T-helper 2 cell treated with Interferon-gamma antibody and Interleukin-4, amounts not matched to agents 5 μg/mL and 100 μg/mL, for 36 hours (primary cell): ENCODE data around the gene SHANK1.
A peak's percentile ranks its signal among the peaks of the same experiment; 100 is the strongest.

Experiments
- DNase-seq: peaks from one replicate; pipeline ENCODE4 v3.0.0; 2021; ENCODE audit warnings: low spot score
- H3K27ac Mint-ChIP-seq: one replicate; pipeline ENCODE4 v1.8.0; 2021; ENCODE audit warnings: mild to moderate bottlenecking, mixed read lengths
- H3K27me3 Mint-ChIP-seq: one replicate; pipeline ENCODE4 v1.8.0; 2021; ENCODE audit warnings: low read depth, mixed read lengths
- H3K36me3 Mint-ChIP-seq: one replicate; pipeline ENCODE4 v1.8.0; 2021; ENCODE audit warnings: low read depth, mixed read lengths
- H3K4me1 Mint-ChIP-seq: one replicate; pipeline ENCODE4 v1.8.0; 2021; ENCODE audit warnings: low read depth, mixed read lengths
- H3K4me3 Mint-ChIP-seq: one replicate; pipeline ENCODE4 v1.8.0; 2022; ENCODE audit warnings: mild to moderate bottlenecking, moderate library complexity, mixed read lengths
- H3K9me3 Mint-ChIP-seq: one replicate; pipeline ENCODE4 v1.8.0; 2021; ENCODE audit warnings: mixed read lengths

SHANK1 gene

GRCh38 chr19:50669302-50670101 lies 50.1 kb downstream of the SHANK1 start:
- peak; percentile 19 for DNase-seq
- no peaks in the 10 kb centered on the region for H3K36me3 Mint-ChIP-seq
- no peak overlapping the region for H3K4me3 Mint-ChIP-seq
- H3K27me3 Mint-ChIP-seq: peaks cover 50% of the 10 kb centered on the region
- H3K27ac Mint-ChIP-seq: no peak overlapping the region
- H3K9me3 Mint-ChIP-seq: no peaks in the 10 kb centered on the region
- no peaks in the 10 kb centered on the region for H3K4me1 Mint-ChIP-seq

- peaks cover 50% of the 10 kb centered on the region for H3K27me3 Mint-ChIP-seq
- H3K9me3 Mint-ChIP-seq: no peaks in the 10 kb centered on the region
- no peaks in the 10 kb centered on the region for H3K4me1 Mint-ChIP-seq
- no peaks in the 10 kb centered on the region for H3K36me3 Mint-ChIP-seq
- H3K4me3 Mint-ChIP-seq: no peak overlapping the region
- no peak for DNase-seq
- H3K27ac Mint-ChIP-seq: no peak overlapping the region
These were observed 50.7 kb downstream of the SHANK1 start for GRCh38 chr19:50668879-50669278.

GRCh38 chr19:50668416-50668815 lies 51.2 kb downstream of the SHANK1 start:
- H3K36me3 Mint-ChIP-seq: no peaks in the 10 kb centered on the region

GRCh38 chr19:50667759-50668231 lies 51.8 kb downstream of the SHANK1 start:
- Mint-ChIP-seq H3K4me1 (no peaks in the 10 kb centered on the region), H3K4me3 (no peak overlapping the region), H3K9me3 (no peaks in the 10 kb centered on the region), H3K36me3 (no peaks in the 10 kb centered on the region), H3K27me3 (peaks cover 50% of the 10 kb centered on the region), H3K27ac (no peak overlapping the region)
- no peak for DNase-seq

More at GRCh38 chr19:50668416-50668815, 51.2 kb downstream of the SHANK1 start:
- Mint-ChIP-seq H3K4me3 (no peak overlapping the region), H3K4me1 (no peaks in the 10 kb centered on the region), H3K9me3 (no peaks in the 10 kb centered on the region), H3K27ac (no peak overlapping the region), H3K27me3 (peaks cover 51% of the 10 kb centered on the region)
- no peak for DNase-seq

GRCh38 chr19:50667177-50667758 lies 52.3 kb downstream of the SHANK1 start:
- H3K4me3 Mint-ChIP-seq: no peak overlapping the region
- H3K9me3 Mint-ChIP-seq: no peaks in the 10 kb centered on the region
- H3K36me3 Mint-ChIP-seq: no peaks in the 10 kb centered on the region
- H3K27ac Mint-ChIP-seq: no peak overlapping the region
- H3K4me1 Mint-ChIP-seq: no peaks in the 10 kb centered on the region
- no peak for DNase-seq
- H3K27me3 Mint-ChIP-seq: peaks cover 47% of the 10 kb centered on the region

GRCh38 chr19:50666346-50667176 lies 53.0 kb downstream of the SHANK1 start:
- Mint-ChIP-seq H3K27ac (no peak overlapping the region), H3K36me3 (no peaks in the 10 kb centered on the region), H3K4me3 (no peak overlapping the region), H3K9me3 (no peaks in the 10 kb centered on the region), H3K27me3 (peaks cover 43% of the 10 kb centered on the region), H3K4me1 (no peaks in the 10 kb centered on the region)
- DNase-seq: no peak

- H3K9me3 Mint-ChIP-seq: no peaks in the 10 kb centered on the region
- peaks cover 34% of the 10 kb centered on the region for H3K27me3 Mint-ChIP-seq
- no peaks in the 10 kb centered on the region for H3K36me3 Mint-ChIP-seq
These were observed 55.4 kb downstream of the SHANK1 start for GRCh38 chr19:50664204-50664603.

GRCh38 chr19:50663482-50663790 lies 56.2 kb downstream of the SHANK1 start:
- Mint-ChIP-seq H3K27me3 (peaks cover 30% of the 10 kb centered on the region), H3K9me3 (peaks cover under 1% of the 10 kb centered on the region), H3K36me3 (no peaks in the 10 kb centered on the region), H3K27ac (peak overlapping the region; percentile 24), H3K4me3 (no peak overlapping the region), H3K4me1 (peaks cover 2% of the 10 kb centered on the region)
- DNase-seq: no peak

More at GRCh38 chr19:50664204-50664603, 55.4 kb downstream of the SHANK1 start:
- H3K27ac Mint-ChIP-seq: no peak overlapping the region
- H3K4me3 Mint-ChIP-seq: no peak overlapping the region
- no peak for DNase-seq
- no peaks in the 10 kb centered on the region for H3K4me1 Mint-ChIP-seq

GRCh38 chr19:50662651-50663481 lies 56.7 kb downstream of the SHANK1 start:
- H3K36me3 Mint-ChIP-seq: no peaks in the 10 kb centered on the region
- DNase-seq: no peak
- peak overlapping the region; percentile 24 for H3K27ac Mint-ChIP-seq
- H3K4me1 Mint-ChIP-seq: peaks cover 6% of the 10 kb centered on the region
- H3K4me3 Mint-ChIP-seq: no peak overlapping the region
- H3K9me3 Mint-ChIP-seq: peaks cover 6% of the 10 kb centered on the region
- H3K27me3 Mint-ChIP-seq: peaks cover 35% of the 10 kb centered on the region

GRCh38 chr19:50661766-50662650 lies 57.6 kb downstream of the SHANK1 start:
- Mint-ChIP-seq H3K9me3 (peaks cover 14% of the 10 kb centered on the region), H3K4me1 (peaks cover 10% of the 10 kb centered on the region), H3K36me3 (no peaks in the 10 kb centered on the region), H3K4me3 (no peak overlapping the region), H3K27me3 (peaks cover 41% of the 10 kb centered on the region), H3K27ac (no peak overlapping the region)
- DNase-seq: no peak

- Mint-ChIP-seq H3K36me3 (no peaks in the 10 kb centered on the region), H3K4me3 (no peak overlapping the region), H3K27me3 (peaks cover 41% of the 10 kb centered on the region), H3K4me1 (peaks cover 10% of the 10 kb centered on the region), H3K27ac (no peak overlapping the region), H3K9me3 (peaks cover 14% of the 10 kb centered on the region)
- no peak for DNase-seq
These were observed 58.6 kb downstream of the SHANK1 start for GRCh38 chr19:50661023-50661422.

GRCh38 chr19:50660088-50660366 lies 59.6 kb downstream of the SHANK1 start:
- no peak overlapping the region for H3K27ac Mint-ChIP-seq

More at GRCh38 chr19:50660088-50660366, 59.6 kb downstream of the SHANK1 start:
- DNase-seq: no peak
- Mint-ChIP-seq H3K4me1 (peaks cover 10% of the 10 kb centered on the region), H3K36me3 (no peaks in the 10 kb centered on the region), H3K4me3 (no peak overlapping the region), H3K9me3 (peaks cover 16% of the 10 kb centered on the region), H3K27me3 (peaks cover 39% of the 10 kb centered on the region)
